Right lobe of liver (tissue), 6 donors: ENCODE data around the gene FAM168A. TPM values are rescaled to one million over a fixed set of nuclear protein-coding genes. Genes with fewer than 3 reads are reported as not detected.

Experiments used
- ATAC-seq, 4 donors: fragments of 200-7000 bp; cut with Tn5 transposase; one replicate each; pipeline ENCODE4 v1.9.1; 2020; ENCODE audit warnings: mild to moderate bottlenecking in 4 of 4, moderate library complexity in 4 of 4
- DNase-seq, 3 donors: peaks; one replicate each; pipeline ENCODE4 v3.0.0-alpha.2; 2020
- H3K27ac ChIP-seq, 3 donors: fragments of 200-600 bp; one replicate each; pipeline ENCODE4 v1.8.0; 2022
- H3K27me3 ChIP-seq, 2 donors: fragments of 200-600 bp; one replicate each; pipeline ENCODE4 v1.8.0; 2022
- H3K36me3 ChIP-seq, 4 donors: fragments of 200-600 bp; sonication (generic) in 1 of 4; one replicate each; pipeline versions ENCODE4 v1.5.1 to v1.8.0; 2017 to 2022; ENCODE audit warnings: control low read depth in 1 of 4
- H3K4me1 ChIP-seq, 4 donors: fragments of 200-600 bp; sonication (generic) in 1 of 4; one replicate each; pipeline versions ENCODE4 v1.5.1 to v1.8.0; 2017 to 2022; ENCODE audit warnings: control low read depth in 1 of 4
- H3K4me3 ChIP-seq, 3 donors: fragments of 200-600 bp; one replicate each; pipeline ENCODE4 v1.8.0; 2022
- H3K9me3 ChIP-seq, 4 donors: fragments of 200-600 bp; sonication (generic) in 1 of 4; one replicate each; pipeline versions ENCODE4 v1.5.1 to v1.8.0; 2017 to 2022; ENCODE audit warnings: control low read depth in 1 of 4
- CTCF ChIP-seq, 4 donors: fragments of 200-600 bp in 3 of 4; fragments of 450-650 bp in 1 of 4; IDR thresholded peaks; one replicate each; pipeline versions ENCODE4 v1.5.1 to v1.8.0; 2016 to 2022; ENCODE audit warnings: antibody characterized with exemption in 4 of 4, mild to moderate bottlenecking in 2 of 4
- POLR2A ChIP-seq: fragments of 450-650 bp; IDR thresholded peaks from one replicate; pipeline ENCODE4 v1.6.1; 2017; ENCODE audit warnings: antibody characterized with exemption, mild to moderate bottlenecking
- WGBS: methylation state at CpG from one replicate; pipeline ENCODE4 v1.1.6; 2018; ENCODE audit warnings: low coverage, low lambda C conversion rate; ENCODE audit not compliant: insufficient coverage; ENCODE audit errors: missing lambda C conversion rate; 5-methylcytosine and 5-hydroxymethylcytosine counted together
- intact Hi-C, 2 donors: fragments of 100-400 bp; cut with DNase I; formaldehyde crosslinking; loops; one replicate each; pipeline versions ENCODE4 v1.11.2 to v1.14.1; 2022
- total RNA-seq, 6 experiments: library from RNA; depleted of rRNA in 2 of 6; stranded (reverse); fragments of >200 nt in 2 of 6; fragmentation: NEBNext Ultra II Directional in 3 of 6; extraction: Animal tissue kit (Norgen Biotek cat#: 25700) in 3 of 6; gene quantifications; one replicate each; pipeline versions ENCODE4 v1.1.0 to v1.2.4, GENCODE V29; 2016 to 2023
- donor health status: DM: no; HTN: yes; CAD: no.
- donor health status: DM: no; HTN: no; CAD: no.
- donor health status: DM: no; HTN: no; CAD: no.
- donor health status: DM: no; HTN: yes; CAD: no.
- donor health status: DM: no; HTN: yes; CAD: no.

FAM168A gene
- total RNA-seq, 6 experiments from 2014 or later, result 13.0 to 21.5 (median 15.9) TPM

- Histone ChIP-seq H3K27ac (no peak overlapping the region), H3K4me1 (no peaks in the 10 kb centered on the region), H3K36me3 (no peaks in the 10 kb centered on the region), H3K27me3 (no peaks in the 10 kb centered on the region), H3K4me3 (no peak overlapping the region), H3K9me3 (no peaks in the 10 kb centered on the region)
- ATAC-seq (no peak), DNase-seq (no peak)
- intact Hi-C loops, result no loop called here
- TF ChIP-seq CTCF (IDR thresholded peaks at IDR 0.05) (no peak), POLR2A (no peak)
- 91% methylated on average over 3 of the region's 3 CpGs for WGBS
Measured at GRCh38 chr11:73468590-73469161, 129.2 kb downstream of the FAM168A start.

- H3K9me3 ChIP-seq, result no peaks in the 10 kb centered on the region
- peak in 3 of 4 donors; percentile 25 to 51 (median 30) for ATAC-seq
Measured at GRCh38 chr11:73467505-73467904, 130.4 kb downstream of the FAM168A start.

GRCh38 chr11:73466643-73467042, 131.3 kb downstream of the FAM168A start:
- intact Hi-C loops, result no loop called here
- Histone ChIP-seq H3K27me3 (no peaks in the 10 kb centered on the region), H3K36me3 (no peaks in the 10 kb centered on the region), H3K4me3 (no peak overlapping the region), H3K27ac (no peak overlapping the region), H3K9me3 (no peaks in the 10 kb centered on the region), H3K4me1 (no peaks in the 10 kb centered on the region)
- 71% methylated on average over 1 of the region's 1 CpG for WGBS
- ATAC-seq (no peak), DNase-seq (no peak)
- no peak for TF ChIP-seq POLR2A
- TF ChIP-seq CTCF (IDR thresholded peaks at IDR 0.05), result no peak

More at GRCh38 chr11:73467505-73467904, 130.4 kb downstream of the FAM168A start:
- Histone ChIP-seq H3K4me3 (no peak overlapping the region), H3K36me3 (no peaks in the 10 kb centered on the region), H3K27me3 (no peaks in the 10 kb centered on the region), H3K4me1 (no peaks in the 10 kb centered on the region), H3K27ac (no peak overlapping the region)
- no peak for DNase-seq
- no peak for TF ChIP-seq POLR2A
- no peak for TF ChIP-seq CTCF (IDR thresholded peaks at IDR 0.05)
- intact Hi-C loops, result no loop called here
- 75% methylated on average over 2 of the region's 2 CpGs for WGBS

GRCh38 chr11:73465871-73466270, 132.0 kb downstream of the FAM168A start:
- intact Hi-C loops, result no loop called here
- 50% methylated on average over 1 of the region's 1 CpG for WGBS

More at GRCh38 chr11:73465871-73466270, 132.0 kb downstream of the FAM168A start:
- DNase-seq, result no peak
- no peak overlapping the region for H3K27ac ChIP-seq
- no peak for ATAC-seq
- no peaks in the 10 kb centered on the region for H3K9me3 ChIP-seq
- H3K4me1 ChIP-seq, result no peaks in the 10 kb centered on the region
- no peak overlapping the region for H3K4me3 ChIP-seq
- TF ChIP-seq POLR2A, result no peak
- TF ChIP-seq CTCF (IDR thresholded peaks at IDR 0.05), result no peak
- H3K27me3 ChIP-seq, result no peaks in the 10 kb centered on the region
- no peaks in the 10 kb centered on the region for H3K36me3 ChIP-seq
